NCI-H1694 treated with DMSO at 0.1 percent for 48 hours (cell line): ENCODE data around the gene ALDH2.
"Not testable (repeated sequence)": the region's sequence is repeated elsewhere in the genome, so short reads cannot be mapped to it uniquely, and the experiment has no call there.

Experiments used
- DNase-seq: peaks from one replicate; lab custom pipeline; 2025; lab: John Stamatoyannopoulos, UW

ALDH2 gene

DNA sequence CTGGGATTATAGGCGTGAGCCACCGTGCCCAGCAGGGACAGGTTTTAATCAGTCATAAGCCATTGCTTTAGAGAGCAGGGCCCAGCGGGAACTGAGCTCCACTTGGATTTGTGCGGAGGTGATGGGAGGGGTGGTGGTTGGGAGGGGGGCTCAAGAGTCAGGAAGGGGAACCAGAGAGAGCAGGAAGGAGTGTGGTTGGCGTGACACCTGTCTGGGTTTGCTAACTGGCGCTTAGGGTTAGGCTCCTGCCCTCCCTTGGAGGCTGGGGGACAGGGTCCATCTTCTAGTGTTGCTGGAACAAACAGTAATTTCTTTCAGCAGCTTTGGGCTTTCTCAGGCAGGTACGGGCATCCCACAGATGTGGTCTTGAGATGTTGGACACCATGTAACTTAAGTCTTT lies 7.5 kb upstream of the ALDH2 start:
- DNase-seq = no peak

DNA sequence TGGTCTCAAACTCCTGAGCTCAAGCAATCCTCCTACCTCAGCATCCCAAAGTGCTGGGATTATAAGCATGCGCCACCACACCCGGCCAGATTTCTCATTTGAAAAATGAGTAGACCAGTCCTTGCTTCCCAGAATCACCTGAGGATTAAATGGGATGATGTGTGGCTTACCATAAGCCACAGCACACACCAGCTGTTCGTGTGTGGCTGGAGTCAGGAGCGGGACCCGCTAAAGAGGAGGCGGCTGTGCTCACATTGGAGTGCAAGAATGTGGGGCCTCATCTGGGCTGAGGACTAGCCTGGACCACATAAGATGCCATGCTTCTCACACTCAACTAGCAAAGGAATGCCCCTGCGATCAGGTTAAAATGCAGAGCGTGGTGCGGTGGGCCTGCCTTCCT lies 6.7 kb upstream of the ALDH2 start:
- DNase-seq = no peak

DNA sequence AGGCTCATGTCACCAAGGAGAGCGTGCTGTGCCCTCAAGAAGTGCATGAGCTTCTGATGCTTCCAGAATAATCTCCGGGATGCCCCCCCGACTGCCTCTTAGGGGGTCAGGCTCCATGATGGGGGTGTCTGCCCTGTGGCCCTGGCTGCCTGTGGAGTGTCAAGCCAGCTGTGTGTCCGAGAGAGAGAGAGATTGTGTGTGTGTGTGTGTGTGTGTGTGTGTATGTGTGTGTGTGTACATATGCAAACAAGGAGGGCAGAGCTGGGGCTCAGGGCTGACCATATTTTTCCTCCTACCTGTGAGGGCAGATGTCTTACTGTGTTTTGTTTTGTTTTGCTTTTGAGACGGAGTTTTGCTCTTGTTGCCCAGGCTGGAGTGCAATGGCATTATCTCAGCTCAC lies 5.6 kb upstream of the ALDH2 start:
- DNase-seq = no peak

DNA sequence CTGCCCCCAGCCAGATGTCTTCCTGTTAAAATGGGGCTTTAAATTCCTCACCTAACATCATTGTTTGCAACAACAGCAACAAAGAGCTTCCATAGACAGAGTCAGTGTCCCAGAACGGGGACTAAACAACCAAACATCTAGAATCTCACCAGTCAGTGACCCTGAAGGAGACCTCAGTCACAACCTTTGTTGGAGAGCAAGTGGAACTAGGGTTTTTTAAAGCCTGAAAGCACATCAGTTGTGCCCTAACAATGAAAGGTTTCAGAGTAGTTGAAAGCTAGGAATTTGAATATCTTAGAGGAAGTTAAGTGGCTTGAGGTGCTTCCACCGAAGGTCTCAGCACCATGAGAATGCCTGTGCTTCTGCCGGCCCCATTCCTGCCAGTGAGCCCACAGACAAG lies 5.0 kb upstream of the ALDH2 start:
- DNase-seq = no peak

DNA sequence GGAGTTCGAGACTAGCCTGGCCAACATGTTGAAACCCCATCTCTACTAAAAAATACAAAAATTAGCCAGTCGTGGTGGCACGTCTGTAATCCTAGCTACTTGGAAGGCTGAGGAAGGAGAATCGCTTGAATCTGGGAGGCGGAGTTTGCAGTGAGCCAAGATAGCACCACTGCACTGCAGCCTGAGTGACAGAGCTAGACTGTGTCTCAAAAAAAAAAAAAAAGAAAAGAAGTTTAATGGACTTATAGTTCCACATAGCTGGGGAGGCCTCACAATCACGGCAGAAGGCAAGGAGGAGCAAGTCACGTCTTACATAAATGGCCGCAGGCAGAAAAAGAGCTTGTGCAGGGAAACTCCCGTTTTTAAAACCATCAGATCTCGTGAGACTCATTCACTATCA lies 3.2 kb upstream of the ALDH2 start:
- DNase-seq = not testable (repeated sequence)

DNA sequence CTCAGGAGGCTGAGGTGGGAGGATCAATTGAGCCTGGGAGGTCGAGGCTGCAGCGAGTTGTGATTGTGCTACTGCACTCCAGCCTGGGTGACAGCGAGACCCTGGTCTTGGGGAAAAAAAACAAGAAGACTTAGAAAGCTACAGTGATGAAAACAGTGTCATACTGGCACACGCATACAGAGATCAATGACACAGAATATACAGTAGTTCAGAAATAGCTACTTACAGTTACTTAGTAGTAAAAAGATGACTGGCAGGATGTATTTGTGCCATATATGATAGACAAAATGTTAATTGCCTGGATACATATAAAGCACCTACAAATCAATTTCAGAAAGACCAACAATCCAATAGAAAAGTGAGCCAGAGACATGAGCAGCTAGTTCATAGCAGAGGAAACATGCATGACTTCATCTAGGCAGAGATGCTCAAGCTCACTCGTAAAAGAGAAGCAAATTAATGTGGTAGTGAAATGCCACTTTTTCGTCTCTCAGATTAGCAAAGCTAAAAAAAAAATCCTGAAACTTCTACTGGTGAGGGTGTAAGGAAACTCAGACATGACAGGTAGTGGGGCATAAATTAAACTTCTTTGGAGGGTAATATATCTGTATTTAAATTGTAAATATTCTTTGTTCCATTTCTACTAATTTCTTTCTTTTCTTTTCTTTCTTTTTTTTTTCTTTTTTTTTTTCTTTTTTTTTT lies 2.5 kb upstream of the ALDH2 start:
- no peak for DNase-seq

DNA sequence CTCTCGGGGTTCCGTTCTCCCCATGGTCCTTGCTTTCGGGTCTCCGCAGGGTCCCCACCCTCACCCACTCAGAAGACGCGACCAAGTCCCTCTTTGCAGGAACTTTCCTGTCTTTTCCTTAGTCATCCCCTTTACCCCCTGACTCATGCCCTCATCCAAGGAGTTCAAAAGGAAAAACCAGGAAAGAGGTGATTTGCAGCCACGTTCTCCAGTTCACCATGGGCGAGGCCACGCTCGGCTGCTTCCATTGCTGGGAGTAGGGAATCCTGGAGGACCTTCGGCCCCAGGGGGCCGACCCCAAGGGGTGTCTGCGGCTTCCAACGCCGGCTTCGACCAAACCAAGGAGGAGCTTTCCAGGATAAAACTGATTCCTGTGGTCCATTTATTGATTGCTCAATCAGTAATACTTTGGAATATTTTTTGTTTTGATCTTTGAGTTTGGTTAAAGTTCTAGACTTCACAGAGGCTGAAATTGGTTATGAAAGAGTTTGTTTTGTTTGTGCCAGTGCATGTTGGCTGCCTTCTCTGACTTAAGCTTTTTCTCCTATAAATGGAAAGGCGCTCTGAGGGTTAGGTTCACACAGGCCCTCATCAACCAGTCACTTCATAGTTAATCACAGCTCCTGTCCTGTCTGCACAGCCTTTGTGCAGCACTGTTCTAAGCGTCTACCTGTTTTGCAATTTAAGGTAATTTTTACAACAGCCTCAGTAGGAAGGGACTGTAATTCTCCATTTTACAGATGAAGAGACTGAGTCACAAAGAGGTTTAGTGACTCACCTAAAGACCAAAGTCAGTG lies 827 bp downstream of the ALDH2 start:
- no peak for DNase-seq

DNA sequence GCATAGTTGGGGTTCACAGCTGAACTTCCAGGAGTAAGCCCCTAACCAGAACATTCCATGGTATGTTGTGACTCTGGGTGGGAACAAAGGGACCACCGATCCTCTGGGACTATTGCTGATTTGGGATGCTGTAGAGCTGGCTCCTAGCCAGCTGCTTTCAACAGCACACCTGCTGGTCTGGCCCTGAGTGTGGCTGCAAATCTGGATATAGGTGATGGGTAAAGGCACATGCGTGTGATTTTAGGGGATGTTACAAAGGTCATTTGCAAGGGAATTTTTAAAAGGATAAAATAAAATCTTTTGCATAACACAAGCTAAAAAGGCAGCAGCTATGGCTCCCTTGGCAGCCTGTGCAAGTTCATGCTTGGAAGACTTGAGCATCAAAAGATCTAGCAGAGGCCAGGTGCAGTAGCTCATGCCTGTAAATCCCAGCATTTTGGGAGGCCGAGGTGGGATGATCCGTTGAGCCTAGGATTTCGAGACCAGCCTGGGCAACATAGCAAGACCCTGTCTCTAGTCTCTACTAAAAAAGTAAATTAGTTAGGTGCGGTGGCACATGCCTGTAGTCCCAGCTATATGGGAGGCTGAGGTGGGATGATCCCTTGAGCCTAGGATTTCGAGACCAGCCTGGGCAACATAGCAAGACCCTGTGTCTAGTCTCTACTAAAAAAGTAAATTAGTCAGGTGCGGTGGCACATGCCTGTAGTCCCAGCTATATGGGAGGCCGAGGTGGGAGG lies 1.6 kb downstream of the ALDH2 start:
- DNase-seq = no peak

DNA sequence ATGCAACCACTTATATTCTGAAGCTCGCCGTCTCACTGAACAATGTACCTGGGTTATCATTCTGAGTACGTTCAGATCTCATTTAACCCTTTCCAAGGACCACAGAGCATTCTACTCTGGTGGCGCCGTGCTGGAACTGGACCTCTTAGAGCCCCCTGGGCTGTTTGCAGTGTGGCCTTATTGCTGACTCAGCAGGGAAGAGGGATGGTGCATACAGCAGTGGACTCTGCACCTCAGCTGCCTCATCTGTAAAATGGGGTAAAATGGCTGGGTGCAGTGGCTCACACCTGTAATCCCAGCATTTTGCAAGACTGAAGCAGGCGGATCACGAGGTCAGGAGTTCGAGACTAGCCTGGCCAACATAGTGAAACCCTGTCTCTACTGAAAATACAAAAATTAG lies 2.9 kb downstream of the ALDH2 start:
- no peak for DNase-seq

DNA sequence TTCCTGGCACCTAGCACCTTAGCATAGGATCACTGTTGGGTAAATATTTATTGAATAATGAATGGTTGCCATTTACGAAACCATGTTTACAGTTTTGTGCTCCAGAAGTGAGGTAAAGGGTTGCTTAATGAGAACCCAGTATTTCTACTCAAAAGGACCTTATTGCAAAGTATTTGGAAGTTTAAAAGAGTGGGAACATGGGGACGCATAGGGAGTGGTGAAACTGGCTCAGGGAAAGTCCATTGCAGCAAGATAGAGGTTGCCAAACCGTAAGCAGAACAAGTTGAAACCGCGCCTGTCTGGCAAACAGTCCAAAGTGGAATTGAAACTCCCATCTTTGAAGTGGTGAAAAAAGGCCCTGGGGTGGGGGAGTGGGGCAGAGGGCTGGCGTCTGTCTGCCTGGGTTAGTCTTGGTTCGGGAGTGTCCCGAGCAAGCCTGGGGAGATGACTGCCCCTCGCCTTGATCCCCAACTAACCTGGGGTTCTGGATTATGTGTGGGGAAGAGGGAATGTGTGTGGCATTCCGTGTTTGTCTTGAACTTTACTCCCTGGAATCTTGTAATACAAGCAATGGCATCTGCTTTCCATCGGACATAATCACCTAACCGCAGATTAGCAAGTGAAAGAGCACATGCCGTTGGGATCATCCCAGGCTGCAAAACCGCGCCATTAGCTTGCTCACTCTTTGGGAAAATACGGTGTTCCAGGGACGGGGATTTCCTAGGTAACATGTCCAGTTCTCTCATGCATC lies 7.2 kb downstream of the ALDH2 start:
- DNase-seq = no peak

DNA sequence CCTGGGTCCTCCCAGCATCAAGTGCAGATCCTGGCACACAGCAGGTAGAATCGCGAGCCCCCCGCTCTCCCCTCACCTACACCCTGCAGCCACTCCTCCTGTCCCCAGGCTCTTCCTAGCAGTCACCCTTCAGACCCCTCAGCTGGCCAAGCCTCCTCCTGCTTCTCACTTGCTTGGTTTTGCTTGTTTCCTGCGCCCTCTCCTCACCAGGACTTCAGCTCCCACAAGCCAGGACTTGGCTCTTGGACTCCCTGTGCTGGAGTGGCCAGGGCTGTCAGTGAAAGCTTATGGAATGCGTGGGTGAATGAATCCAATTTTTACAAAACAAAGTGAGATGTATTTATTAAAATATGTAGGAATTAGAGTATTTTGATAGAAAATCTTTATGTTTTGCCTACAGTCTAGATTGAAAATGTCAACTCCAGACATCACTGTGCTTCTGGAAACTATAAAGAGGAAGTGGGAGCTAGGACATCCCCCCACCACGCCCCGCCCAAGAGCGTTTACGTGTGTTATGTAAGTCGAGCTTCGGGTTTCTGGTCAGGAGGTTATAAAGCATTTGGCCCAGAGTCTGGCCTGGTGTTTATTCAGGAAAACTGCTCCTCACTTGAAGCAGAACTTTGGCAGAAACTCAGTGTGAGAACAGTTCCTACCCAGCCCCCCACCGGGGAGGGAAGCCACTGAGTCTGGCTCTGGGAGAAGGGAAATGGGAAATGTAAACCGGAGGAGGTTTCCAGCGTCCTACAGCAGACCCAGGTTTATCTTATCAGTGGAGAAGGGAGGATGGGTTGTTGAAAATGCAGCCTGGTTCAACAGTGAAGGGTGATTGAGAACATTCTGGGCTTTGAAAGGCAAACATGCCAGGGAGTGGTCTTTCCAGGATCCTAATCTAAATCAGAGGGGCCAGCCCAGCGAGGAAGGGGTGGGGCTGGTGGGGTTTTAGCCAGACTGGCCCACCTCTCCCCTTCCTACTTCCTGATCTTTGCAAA lies 8.8 kb downstream of the ALDH2 start:
- DNase-seq = no peak

DNA sequence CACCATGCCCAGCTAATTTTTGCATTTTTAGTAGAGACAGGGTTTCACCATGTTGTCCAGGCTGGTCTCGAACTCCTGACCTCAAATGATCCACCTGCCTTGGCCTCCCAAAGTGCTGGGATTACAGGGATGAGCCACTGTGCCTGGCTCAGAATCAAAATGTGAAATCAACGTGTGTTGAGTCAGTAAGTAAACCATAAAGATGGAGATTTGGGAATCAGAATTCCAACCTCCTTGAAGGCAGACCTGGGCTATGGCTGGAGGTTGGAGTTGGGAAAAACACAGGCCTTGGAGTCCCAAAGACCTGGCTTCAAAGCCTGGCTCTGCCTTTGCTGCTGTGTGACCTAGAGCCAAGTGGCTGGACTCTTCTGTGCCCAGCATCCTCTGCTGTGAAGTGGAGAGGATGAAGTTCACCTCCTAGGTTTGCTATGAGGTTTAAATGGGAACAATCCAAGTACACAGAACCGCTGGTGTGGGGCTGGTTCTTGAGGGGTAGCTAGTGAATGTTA lies 10.2 kb downstream of the ALDH2 start:
- DNase-seq = no peak

DNA sequence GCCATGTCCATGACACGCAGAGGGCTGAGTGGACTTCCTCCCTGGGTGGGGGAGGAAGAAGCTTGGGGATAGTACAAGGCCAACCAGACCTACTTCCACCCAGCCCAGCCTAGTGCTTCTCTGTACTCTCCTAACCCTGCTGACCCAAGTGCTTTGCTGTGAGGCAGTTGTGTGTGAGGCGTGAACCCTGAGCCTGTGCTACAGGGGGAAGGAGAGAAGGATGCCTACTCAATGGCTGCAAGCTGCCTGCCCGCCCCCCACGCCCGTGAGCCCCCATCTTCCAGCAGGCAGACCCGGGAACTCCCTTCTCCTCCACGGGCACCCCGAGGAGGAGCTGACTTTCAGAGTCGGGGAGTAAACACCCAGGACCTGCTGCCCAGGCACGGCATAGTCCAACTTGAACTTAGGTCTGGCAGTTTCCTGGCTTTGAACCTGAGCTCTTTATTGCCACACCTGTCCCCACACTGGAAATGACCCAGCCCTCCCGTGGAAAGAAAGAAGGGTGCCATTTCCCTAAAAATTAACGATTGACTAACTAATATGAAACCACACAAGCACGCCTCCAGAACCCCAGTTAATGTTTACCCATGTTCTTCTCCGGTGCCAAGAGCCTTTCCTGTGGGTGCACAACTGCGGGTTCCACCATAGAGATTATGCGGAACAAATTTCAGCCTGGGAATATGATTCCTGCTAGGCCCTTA lies 10.8 kb downstream of the ALDH2 start:
- DNase-seq = no peak

DNA sequence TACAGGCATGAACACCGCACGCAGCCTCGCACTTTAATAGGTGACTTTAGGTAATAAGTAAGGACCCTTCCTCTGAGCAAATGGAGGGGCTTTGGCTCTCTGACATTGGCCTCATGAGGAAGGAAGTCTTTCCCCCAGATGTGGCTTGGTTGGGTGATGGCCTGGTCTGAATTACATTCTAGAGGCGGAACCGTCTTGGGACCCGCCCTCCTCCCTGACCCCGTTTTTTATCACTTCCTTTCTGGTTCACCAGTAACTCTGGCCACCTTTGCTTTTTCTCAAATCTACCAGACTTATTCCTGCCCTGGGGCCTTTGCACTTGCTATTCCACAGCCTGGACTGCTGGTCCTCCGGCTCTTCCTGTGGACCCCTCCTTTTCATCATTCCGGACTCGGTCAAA lies 13.4 kb downstream of the ALDH2 start:
- DNase-seq = no peak

DNA sequence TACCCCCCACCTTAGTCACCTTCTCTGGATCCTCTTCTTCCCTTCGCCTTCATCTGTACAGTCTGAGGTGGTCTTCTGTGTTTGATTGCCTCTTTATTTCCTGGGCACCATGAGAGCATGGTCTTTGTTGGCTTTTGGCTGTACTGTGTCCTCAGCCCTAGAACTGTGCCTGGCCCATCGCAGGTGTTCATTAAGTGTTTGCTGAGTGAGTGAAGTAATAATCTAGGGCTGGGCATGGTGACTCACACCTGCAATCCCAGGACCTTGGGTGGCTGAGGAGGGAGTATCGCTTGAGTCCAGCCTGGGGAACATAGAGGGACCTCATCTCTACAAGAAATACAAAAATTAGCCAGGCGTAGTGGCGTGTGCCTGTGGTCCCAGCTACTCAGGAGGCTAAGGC lies 13.9 kb downstream of the ALDH2 start:
- no peak for DNase-seq

DNA sequence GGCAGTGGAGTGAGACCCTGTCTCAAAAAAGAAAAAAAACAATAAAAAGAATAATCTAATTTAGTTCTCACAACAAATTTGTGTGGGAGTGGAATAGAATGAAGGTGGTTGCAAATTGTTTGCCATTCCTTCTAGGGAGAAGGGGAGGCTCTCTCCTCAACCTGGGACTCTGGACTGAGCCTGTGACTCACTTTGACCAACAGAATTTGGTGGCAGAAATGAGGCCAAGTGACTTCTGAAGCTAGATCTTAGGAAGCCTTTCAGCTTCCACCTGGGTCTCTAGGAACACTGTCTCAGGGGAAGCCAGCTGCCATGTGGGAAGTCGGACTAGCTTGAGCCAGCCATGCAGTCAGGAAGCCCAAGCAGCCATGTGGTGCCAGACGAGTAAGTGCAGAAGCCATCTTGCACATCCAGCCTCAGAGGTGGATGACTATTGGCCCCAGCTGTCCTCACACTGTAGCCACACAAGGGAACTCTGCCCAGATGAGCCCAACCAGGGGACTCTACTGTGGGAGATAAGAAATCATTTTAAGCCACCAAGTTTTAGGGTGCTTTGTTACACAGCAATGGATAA lies 14.4 kb downstream of the ALDH2 start:
- DNase-seq = no peak

DNA sequence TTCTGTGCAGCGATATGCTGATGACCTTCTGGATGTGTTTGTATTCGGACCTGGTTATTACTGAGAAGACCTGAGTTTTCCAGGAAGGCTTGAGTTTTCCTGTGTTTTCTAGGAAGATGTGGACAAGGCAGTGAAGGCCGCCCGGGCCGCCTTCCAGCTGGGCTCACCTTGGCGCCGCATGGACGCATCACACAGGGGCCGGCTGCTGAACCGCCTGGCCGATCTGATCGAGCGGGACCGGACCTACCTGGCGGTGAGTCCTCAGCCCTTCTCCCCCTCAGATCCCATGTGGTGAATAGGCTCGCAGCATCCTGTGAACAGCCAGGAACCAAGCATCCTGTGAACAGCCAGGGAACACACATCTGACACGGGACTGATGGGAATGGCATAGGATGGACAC lies 16.3 kb downstream of the ALDH2 start:
- no peak for DNase-seq

DNA sequence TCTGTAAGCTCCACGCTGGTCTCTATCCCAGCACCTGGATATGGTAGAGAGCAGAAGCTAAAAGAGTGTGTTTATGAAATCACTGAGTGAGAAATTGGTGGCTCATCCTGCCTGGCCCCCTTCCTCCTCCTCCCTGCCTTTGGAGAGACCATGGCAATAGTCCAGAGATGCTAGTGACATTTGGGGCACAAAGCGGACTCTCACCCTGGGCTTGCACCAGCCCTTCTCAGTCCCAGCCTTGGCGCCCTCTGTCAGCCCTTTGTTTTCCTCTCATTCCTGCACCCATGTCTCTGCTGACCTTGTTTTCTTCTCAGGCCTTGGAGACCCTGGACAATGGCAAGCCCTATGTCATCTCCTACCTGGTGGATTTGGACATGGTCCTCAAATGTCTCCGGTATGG lies 18.2 kb downstream of the ALDH2 start:
- no peak for DNase-seq

DNA sequence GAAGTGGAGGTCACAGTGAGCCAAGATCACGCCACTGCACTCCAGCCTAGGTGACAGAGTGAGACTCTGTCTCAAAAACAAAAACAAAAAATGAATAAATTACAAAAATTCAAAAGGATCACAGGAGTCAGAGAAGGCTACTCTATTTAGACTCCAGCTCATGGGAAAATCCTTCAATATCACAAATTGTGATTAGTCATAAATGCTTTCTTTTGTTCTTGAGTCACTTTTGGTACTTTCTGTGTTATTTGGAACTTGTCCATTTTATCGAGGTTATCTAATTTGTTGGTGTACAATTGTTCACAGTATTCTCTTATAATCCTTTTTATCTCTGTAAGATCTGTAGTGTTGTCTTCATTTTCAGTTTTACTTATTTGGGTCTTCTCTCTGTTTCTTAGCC lies 18.9 kb downstream of the ALDH2 start:
- DNase-seq = no peak

DNA sequence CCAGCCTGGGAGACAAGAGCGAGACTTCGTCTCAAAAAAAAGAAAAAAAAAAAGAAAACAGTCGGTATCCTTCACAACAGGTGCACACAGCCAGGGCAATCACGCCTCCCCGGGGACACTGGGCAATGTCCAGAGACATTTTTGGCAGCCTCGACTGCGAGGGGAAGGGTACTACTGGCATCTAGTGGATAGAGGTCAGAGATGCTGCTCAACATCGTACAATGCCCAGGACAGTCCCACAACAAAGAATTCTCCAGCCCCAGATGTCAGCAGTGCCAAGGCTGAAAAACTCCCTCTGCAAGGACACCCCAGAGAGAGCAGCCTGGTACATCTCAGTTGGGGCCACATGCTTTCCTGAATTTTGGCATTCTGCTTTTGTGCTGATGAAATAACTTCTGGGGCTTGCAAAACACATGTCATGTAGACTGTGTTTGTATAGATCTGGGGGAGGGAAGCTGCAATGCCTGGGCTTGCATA lies 21.5 kb downstream of the ALDH2 start:
- no peak for DNase-seq
